H1 (cell line): ENCODE results near the gene AATK.

Source experiments
- CHD2 ChIP-seq: IDR thresholded peaks from 2 replicates; pipeline ENCODE4 v1.6.1; 2012; ENCODE audit warnings: low read length, improper control_type of control experiment
- CTCF ChIP-seq, 3 experiments: IDR thresholded peaks; 1 replicate in 2 of 3; 2 replicates in 1 of 3; pipeline versions ENCODE4 v1.5.1 to v1.6.1; 2011; ENCODE audit warnings: low read length in 3 of 3, mild to moderate bottlenecking in 3 of 3, inconsistent platforms in 2 of 3, low read depth in 1 of 3, moderate library complexity in 1 of 3; ENCODE audit not compliant: insufficient read depth in 1 of 3; ENCODE audit errors: control extremely low read depth in 1 of 3
- EGR1 ChIP-seq: IDR thresholded peaks from 2 replicates; pipeline ENCODE4 v1.6.1; 2011; ENCODE audit warnings: low read depth, low read length, borderline replicate concordance
- FOSL1 ChIP-seq: IDR thresholded peaks from 2 replicates; pipeline ENCODE4 v1.6.1; 2011; ENCODE audit warnings: mild to moderate bottlenecking, low read depth, low read length, moderate library complexity; ENCODE audit not compliant: insufficient read depth
- JUN ChIP-seq: IDR thresholded peaks from 2 replicates; pipeline ENCODE4 v1.6.1; 2011; ENCODE audit warnings: low read depth, mild to moderate bottlenecking, improper control_type of control experiment, low read length
- POLR2AphosphoS5 ChIP-seq: IDR thresholded peaks from 2 replicates; pipeline ENCODE4 v1.6.1; 2011; ENCODE audit warnings: low read depth, low read length
- RAD21 ChIP-seq, 2 experiments: IDR thresholded peaks in 1 of 2; conservative IDR thresholded peaks in 1 of 2; 2 replicates each; pipeline ENCODE4 v1.6.1; 2011; ENCODE audit warnings: low read depth in 2 of 2, low read length in 2 of 2, improper control_type of control experiment in 1 of 2, inconsistent platforms in 1 of 2, mild to moderate bottlenecking in 1 of 2, moderate library complexity in 1 of 2
- RFX5 ChIP-seq: IDR thresholded peaks from 2 replicates; pipeline ENCODE4 v1.6.1; 2011; ENCODE audit warnings: low read depth, low read length, improper control_type of control experiment, borderline replicate concordance
- RXRA ChIP-seq: IDR thresholded peaks from 2 replicates; pipeline ENCODE4 v1.6.1; 2011; ENCODE audit warnings: low read depth, mild to moderate bottlenecking, low read length, moderate library complexity; ENCODE audit not compliant: insufficient read depth
- TAF1 ChIP-seq: IDR thresholded peaks from 2 replicates; pipeline ENCODE4 v1.6.1; 2011; ENCODE audit warnings: mild to moderate bottlenecking, low read depth, low read length
- TEAD4 ChIP-seq: IDR thresholded peaks from 2 replicates; pipeline ENCODE4 v1.6.1; 2012; ENCODE audit warnings: low read depth, low read length, inconsistent platforms, mixed read lengths
- YY1 ChIP-seq: IDR thresholded peaks from 2 replicates; pipeline ENCODE4 v1.6.1; 2011; ENCODE audit warnings: low read depth, mild to moderate bottlenecking, low read length

DNA sequence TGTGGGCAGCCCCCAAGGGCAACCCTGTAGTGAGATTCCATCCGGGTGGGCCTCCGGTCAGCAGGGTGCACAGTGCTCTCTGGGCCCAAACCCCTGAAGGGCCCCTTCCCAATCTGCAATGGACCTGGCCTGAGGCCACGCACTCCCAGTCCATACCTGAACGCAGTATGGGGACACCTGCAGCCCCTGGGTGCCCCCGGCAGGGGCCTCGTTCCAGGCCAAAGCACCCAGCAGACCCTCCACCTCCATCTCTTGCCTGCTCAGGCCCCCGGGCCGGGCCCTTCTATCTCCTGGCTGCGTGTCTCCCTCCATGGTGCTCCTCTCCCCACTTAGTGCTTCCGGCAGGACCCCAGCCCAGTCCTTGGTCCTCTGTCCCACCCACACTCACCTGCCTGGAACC, 17.3 kb upstream of the AATK start:
- no peak for TF ChIP-seq CTCF (IDR thresholded peaks at IDR 0.05; ENCODE audit: control extremely low read depth in 1 of 3, insufficient read depth in 1 of 3, low read depth in 1 of 3, low read length in 3 of 3)
- no peak for TF ChIP-seq RFX5
- TF ChIP-seq FOSL1: no peak
- TF ChIP-seq TAF1: no peak
- TF ChIP-seq EGR1: no peak
- no peak for TF ChIP-seq JUN
- no peak for TF ChIP-seq RXRA
- no peak for TF ChIP-seq RAD21 (IDR thresholded peaks at IDR 0.05 in 1 of 2, conservative IDR thresholded peaks at IDR 0.05 in 1 of 2; ENCODE audit: low read depth in 2 of 2, low read length in 2 of 2)
- TF ChIP-seq POLR2AphosphoS5: no peak
- TF ChIP-seq TEAD4: no peak
- TF ChIP-seq YY1: no peak
- TF ChIP-seq CHD2: no peak
